HG02759 (cell line): ENCODE data around the gene ZNF189.
"Not testable (repeated sequence)": the region's sequence is repeated elsewhere in the genome, so short reads cannot be mapped to it uniquely, and the experiment has no call there.

Source experiments
- ATAC-seq: cut with Tn5 transposase; IDR thresholded peaks from one replicate; pipeline ENCODE4 v1.9.1; 2021; ENCODE audit warnings: mild to moderate bottlenecking, moderate library complexity; ENCODE audit not compliant: unreplicated experiment

Gene ZNF189

GRCh38 chr9:101376111-101376848 is 22.4 kb upstream of the ZNF189 start:
- no peak for ATAC-seq

- ATAC-seq = no peak
Observed at GRCh38 chr9:101380295-101380694, 18.4 kb upstream of the ZNF189 start.

DNA sequence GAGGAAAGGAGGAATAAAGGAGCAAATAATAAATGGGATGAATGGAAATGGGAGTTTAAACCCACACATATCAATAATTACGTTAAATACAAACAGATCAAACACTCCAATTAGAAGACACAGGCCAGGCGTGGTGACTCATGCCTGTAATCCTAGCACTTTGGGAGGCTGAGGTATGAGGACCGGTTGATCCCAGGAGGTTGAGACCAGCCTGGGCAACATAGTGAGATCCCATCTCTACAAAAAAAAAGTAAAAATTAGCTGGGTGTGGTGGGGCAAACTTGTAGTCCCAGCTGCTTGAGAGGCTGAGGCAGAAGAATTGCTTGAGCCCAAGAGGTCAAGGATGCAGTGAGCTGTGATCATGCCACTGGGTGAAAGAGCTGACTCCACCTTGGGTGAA is 17.5 kb upstream of the ZNF189 start:
- no peak for ATAC-seq

DNA sequence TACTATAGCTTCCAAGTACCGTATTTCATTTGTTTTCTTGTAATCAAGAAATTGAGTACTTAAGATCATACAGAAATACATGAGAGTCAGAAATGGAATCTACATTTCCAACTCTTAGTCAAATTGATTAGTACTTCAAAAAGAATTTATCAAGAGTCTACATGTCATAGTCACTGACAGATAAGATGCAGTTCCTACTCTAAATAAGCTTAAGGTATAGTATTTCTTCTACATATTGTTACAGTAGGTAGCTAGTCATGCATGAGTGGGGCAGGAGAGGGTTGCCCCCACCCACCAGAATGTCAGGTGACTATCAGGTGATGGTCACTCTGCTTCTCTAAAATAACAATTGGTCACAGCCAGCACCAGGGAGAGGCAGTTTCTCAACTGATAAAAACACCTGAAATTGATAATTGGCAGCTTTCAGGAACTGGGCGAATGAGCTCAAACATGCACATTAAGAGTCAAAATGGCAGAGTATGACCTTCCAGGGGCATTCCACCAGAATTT is 16.8 kb upstream of the ZNF189 start:
- ATAC-seq = no peak

DNA sequence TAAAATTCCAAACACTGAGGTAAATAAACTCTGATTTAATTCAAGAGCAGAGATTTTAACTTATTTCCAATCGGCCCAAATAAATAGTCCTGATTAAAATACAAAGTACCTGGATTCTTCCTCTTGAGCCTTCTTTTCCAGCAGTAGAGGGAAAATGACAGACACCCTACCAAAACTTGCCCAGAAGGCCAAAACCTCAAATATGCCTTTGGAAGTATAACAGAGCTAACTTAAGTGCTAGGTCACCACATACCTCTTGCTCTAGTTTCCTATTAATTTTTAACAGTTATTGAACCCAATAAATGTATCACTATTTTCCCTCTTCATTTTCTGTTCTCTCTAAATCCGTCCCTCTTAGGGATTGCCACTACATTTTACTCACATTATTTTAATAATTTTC is 15.3 kb upstream of the ZNF189 start:
- ATAC-seq = no peak

DNA sequence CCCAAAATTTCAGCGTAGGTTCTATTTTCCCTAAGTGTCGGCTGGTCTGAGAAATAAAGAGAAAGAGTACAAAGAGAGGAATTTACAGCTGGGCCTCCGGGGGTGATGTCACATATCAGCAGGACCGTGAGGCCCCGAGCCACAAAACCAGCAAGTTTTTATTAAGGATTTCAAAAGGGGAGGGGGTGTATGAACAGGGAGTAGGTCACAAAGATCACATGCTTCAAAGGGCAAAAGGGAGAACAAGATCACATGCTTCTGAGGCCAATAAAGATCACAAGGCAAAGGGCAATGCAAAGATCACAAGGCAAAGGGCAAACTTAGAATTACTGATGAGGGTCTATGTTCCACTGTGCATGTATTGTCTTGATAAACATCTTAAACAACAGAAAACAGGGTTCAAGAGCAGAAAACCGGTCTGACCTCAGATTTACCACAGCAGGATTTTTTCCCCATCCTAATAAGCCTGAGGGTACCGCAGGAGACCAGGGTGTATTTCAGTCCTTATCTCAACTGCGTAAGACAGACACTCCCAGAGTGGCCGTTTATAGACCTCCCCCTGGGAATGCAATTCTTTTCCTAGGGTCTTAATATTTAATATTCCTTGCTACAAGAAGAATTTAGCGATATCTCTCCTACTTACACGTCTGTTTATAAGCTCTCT is 13.6 kb upstream of the ZNF189 start, which contains the start of gene BAAT:
TSS of gene BAAT (minus strand) at position 134 of the 664 bp plus-strand sequence. CDS start 13,602 bp downstream, outside the sequence.
- ATAC-seq = not testable (repeated sequence)

DNA sequence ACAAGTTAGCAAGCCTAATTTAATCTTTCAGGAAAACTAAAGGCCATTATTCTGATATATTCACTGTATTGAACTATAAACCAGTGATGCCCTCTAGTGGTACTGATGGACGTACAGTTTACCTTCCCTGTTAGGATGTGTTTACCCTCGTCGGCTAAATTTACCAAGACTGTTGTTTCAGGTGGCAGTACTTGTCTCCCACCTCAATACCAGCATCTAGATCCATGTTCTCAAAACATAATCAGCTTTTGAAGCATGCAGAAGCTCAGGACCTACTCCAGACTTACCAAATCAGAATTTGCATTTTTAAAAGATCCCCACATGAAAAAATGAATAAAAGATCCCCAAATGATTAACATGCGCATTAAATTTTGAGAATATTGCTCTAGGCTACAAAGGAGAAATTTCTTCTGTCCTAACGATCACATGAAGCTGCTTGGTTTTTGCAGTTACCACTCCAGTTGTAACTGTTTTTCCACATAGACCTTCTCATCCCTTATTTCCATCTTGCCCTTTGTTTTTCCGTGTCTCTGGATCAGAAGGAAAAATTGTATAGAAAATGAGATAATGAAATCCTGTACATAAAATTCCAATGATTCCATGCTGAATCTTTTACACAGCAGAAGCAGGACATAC is 10.7 kb upstream of the ZNF189 start:
- ATAC-seq = peak; percentile 71

DNA sequence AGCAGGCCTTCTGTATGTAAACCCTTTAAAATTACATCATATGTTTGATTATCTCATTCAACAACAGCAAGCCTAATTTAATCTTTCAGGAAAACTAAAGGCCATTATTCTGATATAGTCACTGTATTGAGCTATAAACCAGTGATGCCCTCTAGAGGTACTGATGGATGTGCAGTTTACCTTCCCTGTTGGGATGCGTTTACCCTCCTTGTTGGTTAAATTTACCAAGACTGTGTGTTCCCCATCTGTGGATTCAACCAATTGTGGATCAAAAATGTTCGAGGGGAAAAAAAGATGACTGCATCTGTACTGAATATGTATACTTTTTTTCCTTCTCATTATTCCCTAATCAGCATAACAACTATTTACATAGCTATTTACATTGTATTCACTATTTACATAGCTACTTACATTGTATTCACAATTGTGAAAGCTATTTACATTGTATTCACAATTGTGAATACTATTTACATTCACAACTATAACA is 10.1 kb upstream of the ZNF189 start:
- ATAC-seq = no peak

DNA sequence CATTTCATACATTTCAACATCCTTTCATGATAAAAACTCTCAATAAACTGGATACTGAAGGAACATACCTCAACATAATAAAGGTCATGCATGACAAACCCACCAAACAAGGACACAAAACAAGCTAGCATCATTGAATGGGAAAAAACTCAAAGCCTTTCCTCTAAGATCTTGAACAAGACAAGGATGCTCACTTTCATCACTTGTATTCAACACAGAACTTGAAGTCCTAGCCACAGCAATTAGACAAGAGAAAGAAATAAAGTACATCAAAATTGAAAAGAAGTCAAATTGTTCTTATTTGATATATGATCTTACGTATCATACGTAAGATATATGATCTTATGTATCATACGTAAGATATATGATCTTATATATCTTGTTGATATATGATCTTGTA is 5.5 kb upstream of the ZNF189 start:
- no peak for ATAC-seq

DNA sequence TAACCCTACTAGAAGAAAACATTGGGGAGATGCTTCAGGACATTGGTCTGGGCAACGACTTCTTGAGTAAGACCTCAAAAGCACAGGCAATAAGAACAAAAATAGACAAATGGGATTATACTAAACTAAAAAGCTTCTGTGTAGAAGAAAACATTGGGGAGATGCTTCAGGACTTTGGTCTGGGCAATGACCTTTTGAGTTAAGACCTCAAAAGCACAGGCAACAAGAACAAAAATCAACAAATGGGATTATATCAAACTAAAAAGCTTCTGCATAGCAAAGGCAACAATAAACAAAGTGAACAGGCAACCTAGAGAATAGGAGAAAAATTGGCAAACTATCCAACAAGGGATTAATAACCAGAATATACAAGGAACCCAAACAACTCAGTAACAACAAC is 4.0 kb upstream of the ZNF189 start:
- no peak for ATAC-seq

DNA sequence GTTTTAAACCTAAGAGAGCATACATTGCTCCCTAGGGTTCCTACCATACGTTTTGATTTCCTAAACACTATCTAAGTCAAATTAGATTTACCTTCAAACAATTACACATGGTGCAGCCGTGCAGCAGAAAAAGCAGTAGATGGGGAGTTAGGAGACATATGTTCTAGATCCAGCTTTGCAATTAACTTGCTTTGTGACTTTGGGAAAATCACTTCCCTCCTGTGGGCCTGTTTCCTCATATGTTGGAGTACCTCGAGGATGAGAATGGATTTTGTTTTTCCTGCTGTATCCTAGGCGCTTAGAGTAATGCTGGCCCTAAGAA is 944 bp upstream of the ZNF189 start:
- no peak for ATAC-seq

GRCh38 chr9:101398930-101399642 is 435 bp downstream of the ZNF189 start:
- no peak for ATAC-seq

- no peak for ATAC-seq
Observed at GRCh38 chr9:101399643-101399970, 956 bp downstream of the ZNF189 start.

- ATAC-seq = no peak
Observed at GRCh38 chr9:101400120-101400519, 1.5 kb downstream of the ZNF189 start.

DNA sequence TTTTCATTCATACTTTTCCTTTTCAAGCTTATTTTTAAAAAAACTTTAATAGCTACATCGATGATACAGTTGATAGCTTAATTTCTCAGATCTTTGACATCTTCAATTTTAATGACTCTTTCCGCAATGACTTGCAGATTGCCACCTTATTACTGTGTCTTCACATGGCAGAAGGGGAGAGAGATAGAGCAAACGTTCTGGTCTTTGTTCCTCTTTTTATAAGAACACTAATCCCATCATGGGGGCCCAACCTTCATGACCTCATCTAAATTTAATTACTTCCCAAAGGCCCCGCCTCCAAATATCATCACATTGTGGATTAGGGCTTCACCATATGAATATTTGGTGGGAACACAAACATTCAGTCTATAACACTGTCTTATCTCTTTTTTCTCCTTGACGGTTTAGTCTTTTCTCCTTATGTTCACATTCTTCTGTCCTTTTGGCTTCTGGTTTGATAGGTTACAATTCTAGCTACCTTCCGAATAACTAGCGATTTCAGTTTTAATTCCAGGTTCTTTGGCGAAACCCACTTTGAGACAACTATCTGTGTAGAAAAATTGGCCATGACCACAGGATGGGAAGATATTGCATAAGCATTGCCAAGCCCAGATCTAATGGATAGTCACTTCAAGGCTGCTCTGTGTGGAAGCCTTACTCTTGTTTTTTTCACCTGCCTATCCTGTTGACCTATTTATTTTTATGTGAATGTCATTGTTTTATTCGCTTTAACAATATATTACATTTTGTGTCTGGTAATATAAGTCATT is 5.0 kb downstream of the ZNF189 start:
- ATAC-seq = no peak

DNA sequence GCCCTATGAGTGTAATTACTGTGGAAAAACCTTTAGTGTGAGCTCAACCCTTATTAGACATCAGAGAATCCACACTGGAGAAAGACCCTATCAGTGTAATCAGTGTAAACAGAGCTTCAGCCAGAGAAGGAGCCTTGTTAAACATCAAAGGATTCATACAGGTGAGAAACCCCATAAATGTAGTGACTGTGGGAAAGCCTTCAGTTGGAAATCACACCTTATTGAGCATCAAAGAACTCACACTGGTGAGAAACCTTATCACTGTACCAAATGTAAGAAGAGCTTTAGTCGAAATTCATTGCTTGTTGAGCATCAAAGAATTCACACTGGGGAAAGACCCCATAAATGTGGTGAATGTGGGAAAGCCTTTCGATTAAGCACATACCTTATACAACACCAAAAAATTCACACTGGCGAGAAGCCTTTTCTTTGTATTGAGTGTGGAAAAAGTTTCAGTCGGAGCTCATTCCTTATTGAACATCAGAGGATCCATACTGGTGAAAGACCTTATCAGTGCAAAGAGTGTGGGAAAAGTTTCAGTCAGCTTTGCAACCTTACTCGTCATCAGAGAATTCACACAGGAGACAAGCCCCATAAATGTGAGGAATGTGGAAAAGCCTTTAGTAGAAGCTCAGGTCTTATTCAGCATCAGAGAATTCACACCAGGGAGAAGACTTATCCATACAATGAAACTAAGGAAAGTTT is 9.9 kb downstream of the ZNF189 start:
- ATAC-seq = no peak

GRCh38 chr9:101409079-101409477 is 10.4 kb downstream of the ZNF189 start:
- ATAC-seq = no peak

- no peak for ATAC-seq
Observed at GRCh38 chr9:101414839-101415238, 16.2 kb downstream of the ZNF189 start.

DNA sequence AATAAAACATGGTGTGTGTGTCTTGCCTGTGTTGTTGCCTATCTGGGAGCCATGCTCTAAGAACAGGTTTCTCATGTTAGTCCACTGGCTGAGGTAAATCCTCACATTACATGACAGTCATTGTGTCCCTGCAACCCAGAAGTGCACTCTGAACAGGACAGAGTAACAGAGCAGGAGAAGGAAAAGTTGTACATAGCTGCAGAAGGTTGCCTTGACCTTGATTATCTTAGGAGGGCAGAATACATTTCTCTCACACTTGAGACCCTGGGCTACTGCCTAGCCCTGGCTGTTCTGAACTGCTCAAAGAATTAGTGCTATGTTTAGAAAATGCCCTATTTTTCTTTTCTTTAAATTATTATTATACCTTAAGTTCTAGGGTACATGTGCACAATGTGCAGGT is 16.9 kb downstream of the ZNF189 start:
- no peak for ATAC-seq

GRCh38 chr9:101417389-101417788 is 18.7 kb downstream of the ZNF189 start:
- no peak for ATAC-seq
